HCT116 (cell line): ENCODE data around the gene HTRA3. TPM values are rescaled to one million over a fixed set of nuclear protein-coding genes. Genes with fewer than 3 reads are reported as not detected.

Experiments
- ATAC-seq: fragments of 200-7000 bp; cut with Tn5 transposase; 2 replicates; pipeline ENCODE4 v1.9.1; 2020; ENCODE audit warnings: mild to moderate bottlenecking, moderate library complexity
- BruUV-seq: library from RNA; stranded (reverse); fragments of 400-500 nt; replicated peaks from 2 replicates; lab custom pipeline; 2021; lab: Mats Ljungman, UMichigan
- CTCF ChIA-PET: fragments of 300-600 bp; sonication (Branson Sonifier 250); formaldehyde crosslinking; loops from one replicate; lab custom pipeline; 2021; ENCODE audit warnings: antibody characterized with exemption; lab: Charles Lee
- POLR2A ChIA-PET: fragments of 300-600, 350-600 bp; sonication (Branson Sonifier 250); formaldehyde crosslinking; loops from one replicate; lab custom pipeline; 2021; ENCODE audit warnings: antibody characterized with exemption; lab: Charles Lee
- RAD21 ChIA-PET, 2 experiments: fragments of 300-600 bp; sonication (Branson Sonifier 250); formaldehyde crosslinking; loops; one replicate each; lab custom pipeline; 2023; ENCODE audit warnings: low total read pairs in 2 of 2; ENCODE audit not compliant: uncharacterized antibody in 2 of 2, unreplicated experiment in 2 of 2, low non-redundant PET in 1 of 2; lab: Charles Lee
- DNase-seq: peaks from one replicate; pipeline ENCODE4 v3.0.0-alpha.2; 2010; ENCODE audit warnings: low read depth, low spot score
- H2AFZ ChIP-seq: fragments of 200-600 bp; shearing (Covaris generic), sonication (generic); 2 replicates; pipeline ENCODE4 v1.6.1; 2017; ENCODE audit warnings: low read depth, mixed run types, mixed read lengths, antibody characterized with exemption, low read length; ENCODE audit not compliant: poor library complexity, severe bottlenecking
- H3K27ac ChIP-seq: 2 replicates; pipeline ENCODE4 v1.5.1; 2012; ENCODE audit warnings: low read depth, low read length
- H3K27me3 ChIP-seq: fragments of 200-600 bp; sonication (generic); 2 replicates; pipeline ENCODE4 v1.6.1; 2016; ENCODE audit warnings: mixed run types, low read length, mixed read lengths; ENCODE audit not compliant: insufficient read depth
- H3K36me3 ChIP-seq, 2 experiments: fragments of 200-500 bp in 1 of 2; fragments of 200-600 bp in 1 of 2; sonication (Bioruptor generic) in 1 of 2; sonication (generic) in 1 of 2; 2 replicates each; pipeline versions ENCODE4 v1.5.1 to v1.6.1; 2014 to 2016; ENCODE audit warnings: low read length in 2 of 2, inconsistent platforms in 1 of 2, mixed read lengths in 1 of 2, mixed run types in 1 of 2; ENCODE audit not compliant: insufficient read depth in 2 of 2, control insufficient read depth in 1 of 2
- H3K4me1 ChIP-seq, 2 experiments: fragments of 200-600 bp in 1 of 2; sonication (generic) in 1 of 2; 2 replicates each; pipeline versions ENCODE4 v1.5.1 to v1.6.1; 2012 to 2017; ENCODE audit warnings: low read length in 2 of 2, inconsistent platforms in 1 of 2, mild to moderate bottlenecking in 1 of 2, mixed read lengths in 1 of 2, mixed run types in 1 of 2, moderate library complexity in 1 of 2; ENCODE audit not compliant: insufficient read depth in 2 of 2, control insufficient read depth in 1 of 2
- H3K4me2 ChIP-seq: fragments of 200-600 bp; sonication (generic); 2 replicates; pipeline ENCODE4 v1.6.1; 2017; ENCODE audit warnings: mixed run types, low read length, mixed read lengths
- H3K4me3 ChIP-seq, 2 experiments: fragments of 200-600 bp in 1 of 2; sonication (generic) in 1 of 2; replicated peaks in 1 of 2; 2 replicates each; pipeline ENCODE4 v1.5.1; 2011 to 2016; ENCODE audit warnings: low read length in 2 of 2, control low read depth in 1 of 2, low read depth in 1 of 2, mild to moderate bottlenecking in 1 of 2, mixed read lengths in 1 of 2, mixed run types in 1 of 2
- H3K79me2 ChIP-seq: fragments of 200-600 bp; sonication (generic); 2 replicates; pipeline ENCODE4 v1.6.1; 2017; ENCODE audit warnings: mild to moderate bottlenecking, mixed run types, low read length, moderate library complexity, mixed read lengths; ENCODE audit not compliant: insufficient read depth
- H3K9ac ChIP-seq: fragments of 200-600 bp; sonication (generic); 2 replicates; pipeline ENCODE4 v1.6.1; 2016; ENCODE audit warnings: low read length, mixed read lengths
- H3K9me2 ChIP-seq: fragments of 200-600 bp; sonication (generic), shearing (Covaris generic); 2 replicates; pipeline ENCODE4 v1.6.1; 2017; ENCODE audit warnings: mixed run types, mild to moderate bottlenecking, moderate library complexity; ENCODE audit not compliant: insufficient read depth
- H3K9me3 ChIP-seq, 2 experiments: fragments of 200-500 bp in 1 of 2; fragments of 200-600 bp in 1 of 2; sonication (Bioruptor generic) in 1 of 2; sonication (generic) in 1 of 2; 2 replicates each; pipeline ENCODE4 v1.6.1; 2014 to 2017; ENCODE audit warnings: low read length in 2 of 2, mixed read lengths in 2 of 2, inconsistent platforms in 1 of 2, low read depth in 1 of 2, mild to moderate bottlenecking in 1 of 2, mixed run types in 1 of 2, moderate library complexity in 1 of 2; ENCODE audit not compliant: control insufficient read depth in 1 of 2, insufficient read depth in 1 of 2
- H4K20me1 ChIP-seq: fragments of 200-600 bp; sonication (generic), shearing (Covaris generic); 2 replicates; pipeline ENCODE4 v1.6.1; 2017; ENCODE audit warnings: mixed run types, mild to moderate bottlenecking, moderate library complexity; ENCODE audit not compliant: insufficient read depth
- CBX3 ChIP-seq: IDR thresholded peaks from 2 replicates; pipeline ENCODE4 v1.6.1; 2012; ENCODE audit warnings: low read depth
- EGR1 ChIP-seq: IDR thresholded peaks from 2 replicates; pipeline ENCODE4 v1.6.1; 2012; ENCODE audit warnings: low read depth
- FOSL1 ChIP-seq: IDR thresholded peaks from 2 replicates; pipeline ENCODE4 v1.6.1; 2012; ENCODE audit warnings: low read depth
- MAX ChIP-seq: IDR thresholded peaks from 2 replicates; pipeline ENCODE4 v1.6.1; 2012
- POLR2A ChIP-seq: IDR thresholded peaks from 2 replicates; pipeline ENCODE4 v1.7.0; 2011; ENCODE audit warnings: borderline replicate concordance; ENCODE audit not compliant: insufficient read depth, insufficient read length; ENCODE audit errors: extremely low read depth
- REST ChIP-seq: IDR thresholded peaks from 2 replicates; pipeline ENCODE4 v1.6.1; 2012; ENCODE audit warnings: low read depth
- SIN3A ChIP-seq: IDR thresholded peaks from 2 replicates; pipeline ENCODE4 v1.6.1; 2012; ENCODE audit warnings: low read depth
- SP1 ChIP-seq: IDR thresholded peaks from 2 replicates; pipeline ENCODE4 v1.6.1; 2012; ENCODE audit warnings: low read depth
- ZBTB33 ChIP-seq: IDR thresholded peaks from 2 replicates; pipeline ENCODE4 v1.6.1; 2011; ENCODE audit warnings: mild to moderate bottlenecking, low read length, moderate library complexity; ENCODE audit not compliant: insufficient replicate concordance; ENCODE audit errors: extremely low read depth
- ZFX ChIP-seq: fragments of 450-650 bp; IDR thresholded peaks from 2 replicates; pipeline ENCODE4 v1.6.1; 2017
- ZNF274 ChIP-seq: fragments of 200-500 bp; sonication (Bioruptor generic); IDR thresholded peaks from 2 replicates; pipeline ENCODE4 v1.6.1; 2014; ENCODE audit warnings: mild to moderate bottlenecking, low read depth, low read length, inconsistent platforms
- intact Hi-C: fragments of 100-400 bp; cut with micrococcal nuclease; formaldehyde crosslinking; loops from 2 replicates; pipeline ENCODE4 v1.10.0; 2022
- total RNA-seq: library from RNA; stranded (reverse); gene quantifications from one replicate; pipeline ENCODE4 v1.2.1, GENCODE V29; 2021; ENCODE audit not compliant: unreplicated experiment

The HTRA3 gene
- total RNA-seq, 1 experiment from 2014 or later = not detected

- Histone ChIP-seq H2AFZ (no peak overlapping the region), H3K4me2 (no peak overlapping the region), H3K4me1 (peaks cover 0 to 19% of the 10 kb centered on the region in 2 experiments; a peak in 2 of 4 replicates), H4K20me1 (no peaks in the 10 kb centered on the region), H3K4me3 (no peak overlapping the region), H3K9ac (no peak overlapping the region), H3K36me3 (no peaks in the 10 kb centered on the region), H3K79me2 (no peaks in the 10 kb centered on the region), H3K27me3 (no peaks in the 10 kb centered on the region), H3K9me3 (no peaks in the 10 kb centered on the region), H3K9me2 (no peaks in the 10 kb centered on the region), H3K27ac (no peak overlapping the region)
- no TSS peak for BruUV-seq
- DNase-seq (no peak), ATAC-seq (no peak)
- ChIA-PET POLR2A (no interaction called here), RAD21 (no interaction called here), CTCF (no interaction called here)
- intact Hi-C loops = no loop called here
- TF ChIP-seq FOSL1 = no peak
- TF ChIP-seq SIN3A = no peak
- no peak for TF ChIP-seq CBX3
- no peak for TF ChIP-seq ZNF274
- TF ChIP-seq ZFX = no peak
Measured at GRCh38 chr4:8351931-8352367, 82.4 kb downstream of the HTRA3 start.

- peaks cover 0 to 19% of the 10 kb centered on the region in 2 experiments; a peak in 2 of 4 replicates for H3K4me1 ChIP-seq
- H3K79me2 ChIP-seq = no peaks in the 10 kb centered on the region
- no peak overlapping the region for H2AFZ ChIP-seq
- POLR2A ChIA-PET = no interaction called here
- no peak overlapping the region for H3K9ac ChIP-seq
- H4K20me1 ChIP-seq = no peaks in the 10 kb centered on the region
- RAD21 ChIA-PET = no interaction called here
- H3K27ac ChIP-seq = no peak overlapping the region
- intact Hi-C loops = no loop called here
- no peak overlapping the region for H3K4me2 ChIP-seq
- no peaks in the 10 kb centered on the region for H3K9me2 ChIP-seq
- ATAC-seq (no peak), DNase-seq (no peak)
- H3K36me3 ChIP-seq = no peaks in the 10 kb centered on the region
- H3K4me3 ChIP-seq = no peak overlapping the region
- CTCF ChIA-PET = no interaction called here
- no peaks in the 10 kb centered on the region for H3K9me3 ChIP-seq
- no peaks in the 10 kb centered on the region for H3K27me3 ChIP-seq
- no TSS peak for BruUV-seq
- no peak for TF ChIP-seq ZBTB33
- no peak for TF ChIP-seq SP1
- no peak for TF ChIP-seq EGR1
- TF ChIP-seq REST = no peak
- no peak for TF ChIP-seq CBX3
- TF ChIP-seq POLR2A = no peak
- no peak for TF ChIP-seq MAX
- no peak for TF ChIP-seq SIN3A
- no peak for TF ChIP-seq ZFX
Measured at GRCh38 chr4:8352368-8353157, 83.0 kb downstream of the HTRA3 start.
